ENCODE results near the gene BIN1.

Gene BIN1

DNA sequence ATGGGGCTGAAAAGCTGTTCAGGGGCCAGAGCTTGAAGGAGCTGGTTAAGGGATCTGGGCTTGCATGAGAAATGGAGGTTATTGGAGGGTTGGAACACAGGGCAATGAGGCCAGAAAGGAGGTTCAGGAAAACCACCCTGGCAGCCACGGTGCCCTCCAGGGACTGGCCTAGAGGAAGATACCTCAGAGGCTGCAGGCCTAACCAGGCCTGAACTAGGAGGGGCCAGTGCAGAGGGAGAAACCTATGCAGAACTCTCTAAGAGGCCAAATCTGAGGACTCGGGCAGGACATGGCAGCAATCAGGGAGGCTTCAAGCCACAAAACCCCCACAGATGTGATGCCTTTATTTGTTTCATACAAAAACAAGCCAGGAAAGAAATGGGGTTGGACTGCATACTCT lies 66.8 kb downstream of the BIN1 start:
- CTCF ChIA-PET = interaction anchor here (0.9 to 4.7 kb wide), 4 partner anchors 8 to 68 kb away, joined by 3 to 27 read pairs (median 4); no protein-coding TSS in a partner anchor
- POLR2A ChIA-PET = no interaction called here
- no peak for DNase-seq (ENCODE audit: extremely low spot score)
- TF ChIP-seq, protein P1, sequence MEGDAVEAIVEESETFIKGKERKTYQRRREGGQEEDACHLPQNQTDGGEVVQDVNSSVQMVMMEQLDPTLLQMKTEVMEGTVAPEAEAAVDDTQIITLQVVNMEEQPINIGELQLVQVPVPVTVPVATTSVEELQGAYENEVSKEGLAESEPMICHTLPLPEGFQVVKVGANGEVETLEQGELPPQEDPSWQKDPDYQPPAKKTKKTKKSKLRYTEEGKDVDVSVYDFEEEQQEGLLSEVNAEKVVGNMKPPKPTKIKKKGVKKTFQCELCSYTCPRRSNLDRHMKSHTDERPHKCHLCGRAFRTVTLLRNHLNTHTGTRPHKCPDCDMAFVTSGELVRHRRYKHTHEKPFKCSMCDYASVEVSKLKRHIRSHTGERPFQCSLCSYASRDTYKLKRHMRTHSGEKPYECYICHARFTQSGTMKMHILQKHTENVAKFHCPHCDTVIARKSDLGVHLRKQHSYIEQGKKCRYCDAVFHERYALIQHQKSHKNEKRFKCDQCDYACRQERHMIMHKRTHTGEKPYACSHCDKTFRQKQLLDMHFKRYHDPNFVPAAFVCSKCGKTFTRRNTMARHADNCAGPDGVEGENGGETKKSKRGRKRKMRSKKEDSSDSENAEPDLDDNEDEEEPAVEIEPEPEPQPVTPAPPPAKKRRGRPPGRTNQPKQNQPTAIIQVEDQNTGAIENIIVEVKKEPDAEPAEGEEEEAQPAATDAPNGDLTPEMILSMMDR (IDR thresholded peaks at IDR 0.05; ENCODE audit: control extremely low read depth, extremely low read depth, low read depth, missing control alignments) = no peak

DNA sequence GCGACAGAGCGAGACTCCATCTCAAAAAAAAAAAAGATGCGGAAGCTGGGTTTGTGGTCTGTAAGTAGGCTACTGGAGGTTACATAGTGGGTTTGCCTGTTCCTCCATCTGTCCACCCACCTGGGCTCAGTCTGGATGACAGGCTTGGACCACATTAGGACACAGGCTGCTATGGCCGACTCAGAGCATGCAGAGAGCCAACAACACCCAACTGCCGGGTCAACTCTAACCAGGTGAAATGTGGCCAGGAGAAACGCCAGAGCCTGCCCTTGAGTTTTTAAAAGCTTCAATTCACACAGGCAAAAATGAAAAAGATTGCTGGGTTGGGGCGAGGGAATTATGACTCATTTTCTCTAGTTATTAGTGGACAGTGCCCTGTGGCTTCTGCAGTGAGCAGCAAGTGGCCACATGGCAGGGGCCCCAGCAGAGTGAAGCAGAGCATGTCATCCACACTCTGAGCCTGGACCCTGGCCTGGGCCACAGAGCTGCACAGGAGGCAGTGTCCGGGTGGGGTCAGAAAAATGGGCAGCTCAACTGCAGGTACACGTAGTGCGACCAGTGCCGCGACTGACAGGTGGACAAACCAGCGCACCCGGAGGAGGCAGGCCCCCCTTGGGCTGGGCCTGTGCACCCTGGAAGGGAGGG lies 67.4 kb downstream of the BIN1 start:
- POLR2A ChIA-PET = no interaction called here
- peak; percentile 54 for DNase-seq (ENCODE audit: extremely low spot score)
- CTCF ChIA-PET = interaction anchor here (0.9 to 4.7 kb wide), 4 partner anchors 8 to 67 kb away, joined by 3 to 27 read pairs (median 4); no protein-coding TSS in a partner anchor
- TF ChIP-seq, protein P1 (IDR thresholded peaks at IDR 0.05; ENCODE audit: control extremely low read depth, extremely low read depth, low read depth, missing control alignments) = no peak

DNA sequence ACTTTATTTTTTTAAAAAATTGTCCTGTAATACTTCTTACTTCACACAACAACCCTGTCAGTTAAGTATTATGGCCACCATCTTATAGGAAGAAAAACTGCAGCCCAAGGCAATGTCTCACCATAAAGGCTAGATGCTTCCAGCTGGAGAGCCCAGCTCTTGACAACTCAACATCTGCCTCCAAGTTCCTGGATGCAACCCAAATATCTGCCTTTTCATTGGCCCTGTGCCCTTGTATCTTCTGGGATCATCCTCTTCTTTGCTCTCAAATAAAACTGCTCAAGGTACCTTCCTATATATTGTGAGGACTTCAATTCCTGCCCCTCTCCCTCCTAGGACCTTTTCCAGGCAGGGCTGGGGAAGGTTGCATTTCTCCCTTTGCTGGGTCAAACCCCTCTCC lies 69.5 kb downstream of the BIN1 start:
- ChIA-PET POLR2A (no interaction called here), CTCF (interaction anchor here (1.1 to 1.4 kb wide), 2 partner anchors 10 to 16 kb away, joined by 3 to 4 read pairs; no protein-coding TSS in a partner anchor)
- no peak for DNase-seq (ENCODE audit: extremely low spot score)
- TF ChIP-seq, protein P1 (IDR thresholded peaks at IDR 0.05; ENCODE audit: control extremely low read depth, extremely low read depth, low read depth, missing control alignments) = no peak

DNA sequence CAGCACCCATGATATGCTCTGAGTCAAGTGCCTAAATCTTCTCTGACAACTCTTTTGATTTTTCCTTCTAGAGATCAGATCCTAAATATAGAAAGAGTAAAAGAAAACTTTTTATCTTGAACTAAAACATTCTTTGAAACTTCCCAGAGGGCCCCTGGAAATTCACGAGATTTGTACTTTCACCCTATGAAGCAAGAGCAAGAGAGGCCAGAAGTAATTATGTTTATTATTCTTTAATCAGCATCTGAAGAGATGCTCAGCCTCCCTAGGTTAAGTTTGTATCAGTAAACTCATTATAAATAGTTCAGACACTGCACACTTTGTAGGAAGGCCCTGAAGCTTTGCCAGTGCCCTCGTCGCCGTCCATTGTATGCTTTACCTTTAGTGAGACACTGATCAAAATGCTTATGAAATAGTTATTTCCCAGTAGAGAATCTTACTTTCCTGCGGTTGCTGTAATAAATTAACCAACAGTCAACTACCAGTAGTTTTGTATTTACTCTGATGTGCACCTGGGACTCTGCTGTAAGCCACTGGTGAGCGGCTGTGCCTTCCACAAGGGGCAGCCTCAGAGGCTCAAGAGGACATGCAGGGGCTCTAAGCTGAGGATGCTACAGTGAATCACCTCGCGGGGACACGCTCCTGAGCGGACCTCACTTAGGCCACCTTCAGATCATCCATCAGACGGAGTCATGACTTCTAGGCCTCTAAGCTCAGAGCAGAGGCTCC lies 71.9 kb downstream of the BIN1 start:
- ChIA-PET POLR2A (no interaction called here), CTCF (interaction anchor here (1.8 to 2.3 kb wide), 2 partner anchors 15 to 64 kb away, joined by 6 to 11 read pairs; no protein-coding TSS in a partner anchor)
- TF ChIP-seq, protein P1 (IDR thresholded peaks at IDR 0.05; ENCODE audit: control extremely low read depth, extremely low read depth, low read depth, missing control alignments) = no peak
- DNase-seq (ENCODE audit: extremely low spot score) = no peak

DNA sequence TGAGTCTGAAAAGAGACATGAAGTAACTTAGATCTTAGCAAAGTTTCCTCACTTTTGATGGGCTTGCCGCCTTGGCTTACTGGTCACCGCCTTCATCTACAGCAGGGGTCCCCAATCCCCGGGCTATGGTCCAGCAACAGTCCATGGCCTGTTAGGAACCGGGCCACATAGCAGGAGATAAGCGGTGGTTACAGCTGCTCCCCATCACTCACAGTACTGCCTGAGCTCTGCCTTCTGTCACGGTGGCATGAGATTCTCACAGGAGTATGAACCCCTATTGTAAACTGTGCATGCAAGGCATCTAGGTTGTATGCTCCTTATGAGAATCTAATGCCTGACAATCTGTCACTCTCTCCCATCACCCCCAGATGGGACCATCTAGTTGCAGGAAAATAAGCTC lies 72.9 kb downstream of the BIN1 start:
- POLR2A ChIA-PET = no interaction called here
- TF ChIP-seq, protein P1 (IDR thresholded peaks at IDR 0.05; ENCODE audit: control extremely low read depth, extremely low read depth, low read depth, missing control alignments) = no peak
- CTCF ChIA-PET = interaction anchor here (2.0 kb wide), 1 partner anchor 16 kb away, joined by 10 read pairs; no protein-coding TSS in a partner anchor
- DNase-seq (ENCODE audit: extremely low spot score) = no peak

DNA sequence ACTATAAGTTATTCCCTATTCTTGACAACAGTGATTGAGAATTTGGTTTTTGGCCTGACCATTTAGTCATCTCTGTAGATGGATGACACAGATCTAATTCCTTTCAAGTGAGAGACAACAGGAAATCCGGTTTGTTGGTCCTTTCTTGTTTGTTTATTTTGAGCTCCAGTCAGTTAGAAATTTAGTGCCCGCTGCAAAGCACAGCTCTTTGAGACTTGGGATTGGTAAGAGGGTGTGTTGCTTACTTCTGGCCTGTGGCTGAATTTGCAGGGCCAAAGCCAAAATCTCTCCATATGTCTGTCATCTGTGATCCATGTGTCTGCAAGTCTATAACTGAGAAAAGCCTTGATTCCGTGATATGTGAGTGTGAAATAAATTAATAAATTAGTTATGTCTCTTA lies 74.3 kb downstream of the BIN1 start:
- TF ChIP-seq, protein P1 (IDR thresholded peaks at IDR 0.05; ENCODE audit: control extremely low read depth, extremely low read depth, low read depth, missing control alignments) = no peak
- no peak for DNase-seq (ENCODE audit: extremely low spot score)
- POLR2A ChIA-PET = no interaction called here
- CTCF ChIA-PET = interaction anchor here (1.1 to 2.0 kb wide), 3 partner anchors 12 to 18 kb away, joined by 3 to 10 read pairs (median 4); no protein-coding TSS in a partner anchor
